ENCODE results near the gene LRRC59. TPM values are rescaled to one million over a fixed set of nuclear protein-coding genes. Genes with fewer than 3 reads are reported as not detected.

LRRC59 gene
- total RNA-seq, 1 donor from 2014 or later, result 94.5 TPM

- DNase-seq (ENCODE audit: low read depth), result peak; percentile 18
Measured at GRCh38 chr17:50363217-50364060, 33.9 kb downstream of the LRRC59 start.

GRCh38 chr17:50362661-50363060, 34.7 kb downstream of the LRRC59 start:
- DNase-seq (ENCODE audit: low read depth), result no peak

- DNase-seq (ENCODE audit: low read depth), result peak; percentile 81
Measured at GRCh38 chr17:50361561-50362480, 35.5 kb downstream of the LRRC59 start.

GRCh38 chr17:50360486-50361115, 36.7 kb downstream of the LRRC59 start:
- DNase-seq (ENCODE audit: low read depth), result no peak

- DNase-seq (ENCODE audit: low read depth), result no peak
Measured at GRCh38 chr17:50359998-50360461, 37.3 kb downstream of the LRRC59 start.

- DNase-seq (ENCODE audit: low read depth), result no peak
Measured at GRCh38 chr17:50359005-50359699, 38.2 kb downstream of the LRRC59 start.

GRCh38 chr17:50358177-50358576, 39.1 kb downstream of the LRRC59 start:
- DNase-seq (ENCODE audit: low read depth), result no peak

GRCh38 chr17:50356892-50357510, 40.3 kb downstream of the LRRC59 start:
- no peak for DNase-seq (ENCODE audit: low read depth)

GRCh38 chr17:50356418-50356817, 40.9 kb downstream of the LRRC59 start:
- DNase-seq (ENCODE audit: low read depth), result no peak

- no peak for DNase-seq (ENCODE audit: low read depth)
Measured at GRCh38 chr17:50355701-50356341, 41.5 kb downstream of the LRRC59 start.

GRCh38 chr17:50355336-50355700, 42.0 kb downstream of the LRRC59 start:
- DNase-seq (ENCODE audit: low read depth), result no peak

- no peak for DNase-seq (ENCODE audit: low read depth)
Measured at GRCh38 chr17:50354776-50355175, 42.5 kb downstream of the LRRC59 start.

- DNase-seq (ENCODE audit: low read depth), result no peak
Measured at GRCh38 chr17:50354198-50354597, 43.1 kb downstream of the LRRC59 start.

- no peak for DNase-seq (ENCODE audit: low read depth)
Measured at GRCh38 chr17:50353600-50354195, 43.6 kb downstream of the LRRC59 start.

- DNase-seq (ENCODE audit: low read depth), result no peak
Measured at GRCh38 chr17:50352693-50353599, 44.4 kb downstream of the LRRC59 start.

- no peak for DNase-seq (ENCODE audit: low read depth)
Measured at GRCh38 chr17:50352072-50352692, 45.1 kb downstream of the LRRC59 start.

GRCh38 chr17:50350733-50351132, 46.6 kb downstream of the LRRC59 start:
- no peak for DNase-seq (ENCODE audit: low read depth)

- no peak for DNase-seq (ENCODE audit: low read depth)
Measured at GRCh38 chr17:50349243-50349600, 48.1 kb downstream of the LRRC59 start.
